ENCODE measurements around the gene ESRRB.

Gene ESRRB

DNA sequence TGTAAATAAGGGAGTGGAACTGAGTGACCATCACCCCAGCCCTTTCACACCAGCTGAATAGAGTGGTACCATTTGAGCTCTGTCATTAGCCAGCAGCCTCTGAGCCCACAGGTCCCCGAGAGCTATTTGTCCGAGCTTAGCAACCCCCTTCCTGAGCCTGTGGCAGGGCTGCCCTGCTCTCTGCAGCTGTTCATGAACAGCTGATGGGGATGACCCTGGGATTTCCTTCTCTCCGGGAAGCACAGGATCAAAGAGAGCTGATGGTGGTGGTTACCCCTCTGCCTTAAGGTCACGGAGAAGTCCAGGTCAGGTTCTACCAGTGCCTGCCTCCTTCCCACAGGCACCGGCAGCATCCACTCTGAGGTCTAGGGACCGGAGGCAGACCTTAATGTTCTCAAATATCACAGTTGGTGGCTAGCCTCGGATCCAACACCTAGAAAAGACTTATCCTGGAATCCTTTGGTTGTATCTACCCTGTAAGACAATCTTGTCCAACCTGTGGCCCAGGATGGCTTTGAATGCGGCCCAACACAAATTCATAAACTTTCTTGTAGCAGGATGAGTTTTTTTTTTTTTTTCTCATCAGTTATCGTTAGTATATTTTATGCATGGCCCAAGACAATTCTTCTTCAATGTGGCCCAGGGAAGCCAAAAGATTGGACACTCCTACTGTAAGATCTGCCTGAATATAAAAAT, 81.1 kb downstream of the ESRRB start:
- DNase-seq = no peak

GRCh38 chr14:76457841-76458240, 81.9 kb downstream of the ESRRB start:
- DNase-seq = no peak

- DNase-seq = no peak
These were observed 85.9 kb downstream of the ESRRB start for GRCh38 chr14:76461886-76462285.

- no peak for DNase-seq
These were observed 86.4 kb downstream of the ESRRB start for GRCh38 chr14:76462330-76462729.

DNA sequence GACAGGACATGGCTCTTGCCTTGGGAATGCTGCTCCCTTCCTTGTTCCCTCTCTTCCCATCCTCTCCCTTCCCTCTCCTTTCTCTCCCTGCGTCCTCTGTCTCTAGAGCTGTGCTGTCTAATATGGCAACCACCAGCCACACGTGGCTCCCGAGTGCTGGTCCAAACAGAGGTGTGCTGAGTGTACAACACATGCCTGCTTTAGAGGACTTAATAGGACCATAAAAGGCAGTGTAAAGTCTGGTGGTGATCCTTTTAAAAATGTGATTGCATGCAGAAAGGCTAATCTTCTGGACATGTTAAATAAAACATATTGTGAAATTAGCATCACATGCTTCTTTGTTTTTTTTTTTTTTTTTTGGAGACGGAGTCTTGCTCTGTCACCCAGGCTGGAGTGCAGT, 87.2 kb downstream of the ESRRB start:
- DNase-seq = no peak

DNA sequence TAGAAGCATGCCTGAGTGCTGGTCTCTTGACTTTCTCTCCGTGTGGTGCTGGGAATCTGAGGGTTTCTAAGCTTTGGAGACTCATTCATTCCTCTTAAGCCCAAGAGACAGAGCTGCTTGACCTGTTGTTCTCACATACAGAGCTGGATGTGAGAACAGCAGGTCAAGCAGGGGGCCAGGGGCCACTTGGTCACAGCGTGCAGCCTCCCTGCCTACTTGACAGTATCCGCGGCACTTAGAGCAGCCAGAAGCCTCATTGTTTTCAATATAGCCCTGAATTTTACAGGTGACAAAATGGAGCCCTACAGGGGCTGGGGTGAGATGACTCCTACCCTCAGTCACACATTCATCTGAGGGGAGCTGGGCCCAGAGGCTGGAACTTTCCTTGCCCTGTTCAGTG, 88.9 kb downstream of the ESRRB start:
- no peak for DNase-seq

GRCh38 chr14:76465664-76466063, 89.7 kb downstream of the ESRRB start:
- no peak for DNase-seq

GRCh38 chr14:76467711-76468155, 91.8 kb downstream of the ESRRB start:
- DNase-seq = no peak

- DNase-seq = no peak
These were observed 96.3 kb downstream of the ESRRB start for GRCh38 chr14:76472199-76472723.

DNA sequence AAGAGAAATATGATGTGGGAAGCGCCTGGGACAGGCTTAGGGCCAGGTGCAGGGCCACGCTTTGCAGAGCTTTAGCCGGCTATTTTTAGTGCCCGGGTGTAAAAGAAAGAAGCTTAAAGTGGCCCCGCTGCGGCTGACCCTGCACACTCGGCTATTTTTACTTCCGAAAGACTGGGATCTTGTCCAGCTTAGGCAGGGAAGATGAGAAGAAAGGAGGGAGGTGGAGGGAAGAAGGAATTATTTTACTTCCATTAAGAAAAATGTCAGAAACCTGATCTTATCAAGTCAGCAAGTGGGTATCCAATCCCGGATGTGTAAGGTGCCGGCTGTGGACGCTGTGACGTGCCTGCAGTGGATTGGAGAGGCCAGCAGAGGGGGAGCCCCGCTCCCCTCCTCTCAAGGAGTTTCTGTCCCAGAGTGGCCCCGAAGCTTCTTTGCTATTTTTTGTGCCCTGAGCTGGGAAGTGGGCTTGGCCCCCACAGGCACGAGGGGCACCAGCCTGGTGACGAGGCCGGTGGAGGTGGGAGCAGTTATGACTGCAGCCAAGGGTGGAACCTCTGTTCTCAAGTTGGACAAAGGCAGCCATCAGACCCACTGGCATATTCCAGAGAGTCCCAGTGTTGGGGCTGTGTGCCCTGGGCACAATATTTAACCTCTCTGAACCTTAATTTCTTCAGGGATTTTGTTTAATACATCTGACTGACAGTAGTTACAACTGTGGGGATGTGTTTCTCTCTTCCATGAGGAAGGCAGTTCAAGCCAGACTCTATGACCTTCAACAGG, 97.7 kb downstream of the ESRRB start:
- DNase-seq = no peak

DNA sequence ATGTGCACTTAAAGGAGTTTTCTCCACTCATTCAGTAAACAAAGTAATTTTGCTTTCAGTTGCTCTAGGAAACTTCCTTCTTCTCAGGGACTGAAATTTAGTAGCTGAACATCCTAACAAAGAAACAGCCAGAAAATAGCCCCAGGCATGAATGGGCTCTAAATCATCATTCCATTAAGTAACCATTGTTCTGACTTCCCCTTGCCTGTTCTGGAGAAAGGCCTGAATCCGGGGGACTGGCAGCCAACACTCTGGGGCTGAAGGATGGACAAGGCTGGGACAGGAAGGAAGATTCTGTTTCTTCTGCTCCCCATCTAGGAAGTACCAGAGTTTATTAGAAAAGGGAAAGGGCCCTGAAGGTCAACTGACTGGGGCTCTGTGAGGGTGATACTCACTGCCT, 104.5 kb downstream of the ESRRB start:
- DNase-seq = no peak

- DNase-seq = no peak
These were observed 108.4 kb downstream of the ESRRB start for GRCh38 chr14:76484355-76484754.

GRCh38 chr14:76486251-76486743, 110.4 kb downstream of the ESRRB start:
- DNase-seq = peak; percentile 99

DNA sequence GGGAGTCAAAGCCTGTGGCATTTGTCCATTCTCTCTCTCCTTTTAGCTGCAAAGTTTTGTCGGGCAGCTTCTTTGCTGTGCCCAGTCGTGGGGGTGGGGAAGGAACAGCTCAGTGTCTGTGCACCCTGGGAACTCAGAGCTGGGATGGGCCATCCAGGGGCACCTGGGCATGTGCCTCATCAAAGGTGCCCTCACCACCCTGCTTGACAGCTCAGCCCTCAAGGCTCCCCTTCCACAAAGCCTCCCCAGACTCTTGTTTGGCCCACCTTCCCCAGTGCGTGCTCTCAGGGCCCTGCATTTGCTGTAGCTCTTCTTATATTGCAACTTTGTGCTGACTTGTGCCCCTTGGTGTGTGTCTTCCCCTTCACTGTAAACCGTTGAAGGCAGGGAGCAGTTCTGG, 112.6 kb downstream of the ESRRB start:
- no peak for DNase-seq

DNA sequence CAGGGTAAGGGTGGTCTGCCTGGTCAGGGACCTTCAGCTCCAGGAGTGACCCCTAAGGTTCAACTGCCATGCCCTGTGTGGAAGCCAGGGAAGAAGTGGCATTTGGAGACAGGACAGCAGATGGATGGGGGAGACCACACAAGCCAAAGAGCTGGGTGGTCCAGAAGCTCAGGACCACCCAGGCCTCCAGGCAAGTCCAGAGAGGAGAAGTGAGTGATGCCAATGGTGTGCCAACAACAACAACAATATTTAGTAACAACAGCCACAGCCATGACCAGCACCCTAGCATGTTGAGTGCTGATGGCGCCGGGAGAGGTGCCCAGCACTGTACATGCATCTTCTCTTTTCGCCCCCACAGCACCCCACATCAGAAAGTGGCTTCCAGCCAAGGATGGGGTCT, 113.7 kb downstream of the ESRRB start:
- DNase-seq = no peak

DNA sequence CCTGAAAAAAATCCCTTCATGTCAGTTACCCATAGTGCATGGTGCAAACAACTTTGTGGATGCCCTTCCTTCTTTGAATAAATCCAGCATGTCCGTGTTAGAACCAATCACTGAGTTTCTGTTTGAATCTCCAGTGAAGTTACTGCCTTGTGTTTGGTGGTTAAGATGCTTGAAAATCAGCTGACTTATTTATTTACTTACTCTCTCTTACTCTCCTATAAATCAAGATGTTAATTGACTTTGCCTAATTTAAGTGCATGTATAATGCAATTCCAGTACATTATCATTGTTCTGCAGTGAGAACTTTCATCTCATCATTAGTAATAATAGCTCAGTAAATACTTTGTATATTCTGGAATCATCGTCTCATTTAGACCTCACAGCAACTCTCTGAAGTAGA, 114.2 kb downstream of the ESRRB start:
- no peak for DNase-seq

- no peak for DNase-seq
These were observed 114.8 kb downstream of the ESRRB start for GRCh38 chr14:76490735-76491134.

- no peak for DNase-seq
These were observed 115.4 kb downstream of the ESRRB start for GRCh38 chr14:76491172-76491930.

DNA sequence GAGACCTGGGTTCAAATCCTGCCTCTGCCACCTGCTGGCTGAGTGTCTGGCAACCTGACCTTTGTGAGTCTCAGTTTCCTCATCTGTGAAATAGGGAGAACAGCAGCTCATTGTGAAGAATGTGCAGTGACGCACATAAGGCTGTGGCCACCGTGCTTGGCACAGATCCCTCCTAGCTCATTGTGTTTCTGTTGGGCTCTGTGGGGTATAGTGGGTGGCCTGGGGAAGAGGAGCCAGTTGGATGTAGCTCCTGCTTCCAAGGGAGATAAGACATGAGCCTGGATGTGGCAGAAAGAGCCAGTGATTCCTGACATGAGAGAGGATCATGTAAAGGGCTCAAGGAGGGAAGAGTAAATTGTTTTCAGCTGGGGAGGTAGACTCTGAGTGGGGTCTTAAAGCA, 120.0 kb downstream of the ESRRB start:
- no peak for DNase-seq

GRCh38 chr14:76496595-76496994, 120.7 kb downstream of the ESRRB start:
- no peak for DNase-seq

GRCh38 chr14:76497550-76498462, 121.9 kb downstream of the ESRRB start:
- DNase-seq = no peak

DNA sequence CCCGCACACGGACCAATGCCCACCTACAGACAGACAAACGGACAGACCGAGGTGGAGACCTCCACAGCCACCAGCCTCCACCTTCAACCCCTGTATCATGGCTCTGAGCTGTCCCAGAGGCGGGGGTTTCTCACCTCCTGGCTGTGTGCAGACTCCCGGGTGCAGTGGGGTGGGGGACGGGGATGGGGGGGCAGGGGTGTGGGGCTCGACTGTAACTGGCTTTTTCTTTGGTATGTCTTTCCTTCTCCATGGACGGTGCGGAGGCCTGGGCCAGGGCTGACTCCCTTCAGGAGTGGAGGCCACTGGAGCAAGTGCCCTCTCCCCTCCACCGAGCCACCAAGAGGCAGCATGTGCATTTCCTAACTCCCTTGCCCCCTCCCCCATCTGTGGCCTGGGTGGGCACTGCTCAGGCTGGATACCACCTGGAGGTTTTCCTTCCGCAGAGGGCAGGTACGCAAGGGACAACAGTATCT, 122.6 kb downstream of the ESRRB start:
- no peak for DNase-seq
